Upper lobe of left lung (tissue), 6 donors: ENCODE results near the gene USPL1. TPM values are rescaled to one million over a fixed set of nuclear protein-coding genes. Genes with fewer than 3 reads are reported as not detected.

Experiments
- ATAC-seq, 2 donors: fragments of 200-7000 bp; cut with Tn5 transposase; one replicate each; pipeline ENCODE4 v1.9.1; 2022; ENCODE audit warnings: mild to moderate bottlenecking in 2 of 2, moderate library complexity in 2 of 2; ENCODE audit not compliant: low FRiP score in 2 of 2
- DNase-seq, 2 donors: peaks; one replicate each; pipeline ENCODE4 v3.0.0-alpha.2; 2019 to 2020
- H3K27ac ChIP-seq, 4 donors: fragments of 200-600 bp; sonication (generic); one replicate each; pipeline ENCODE4 v1.5.1; 2016 to 2019
- H3K27me3 ChIP-seq, 4 donors: fragments of 200-600 bp; sonication (generic); one replicate each; pipeline ENCODE4 v1.5.1; 2017 to 2019
- H3K36me3 ChIP-seq, 4 donors: fragments of 200-600 bp; sonication (generic); one replicate each; pipeline ENCODE4 v1.5.1; 2016 to 2019
- H3K4me1 ChIP-seq, 4 donors: fragments of 200-600 bp; sonication (generic); one replicate each; pipeline ENCODE4 v1.5.1; 2018 to 2019
- H3K4me3 ChIP-seq, 4 donors: fragments of 200-600 bp; sonication (generic); one replicate each; pipeline ENCODE4 v1.5.1; 2017 to 2019; ENCODE audit warnings: mild to moderate bottlenecking in 2 of 4, moderate library complexity in 1 of 4
- H3K9me3 ChIP-seq, 4 donors: fragments of 200-600 bp; sonication (generic); one replicate each; pipeline ENCODE4 v1.5.1; 2018 to 2019
- CTCF ChIP-seq, 6 experiments: fragments of 450-650 bp in 4 of 6; fragments of 200-600 bp in 2 of 6; sonication (generic) in 2 of 6; IDR thresholded peaks; one replicate each; pipeline ENCODE4 v1.5.1; 2016 to 2019; ENCODE audit warnings: antibody characterized with exemption in 6 of 6
- EP300 ChIP-seq, 4 donors: sonication (generic); formaldehyde crosslinking; IDR thresholded peaks; one replicate each; pipeline ENCODE4 v1.5.1; 2017; ENCODE audit warnings: antibody characterized with exemption in 4 of 4, control low read depth in 2 of 4
- POLR2A ChIP-seq, 4 donors: fragments of 450-650 bp; IDR thresholded peaks; one replicate each; pipeline ENCODE4 v1.5.1; 2016 to 2017; ENCODE audit warnings: antibody characterized with exemption in 4 of 4, mild to moderate bottlenecking in 2 of 4
- POLR2AphosphoS5 ChIP-seq, 2 donors: sonication (generic); formaldehyde crosslinking; IDR thresholded peaks; one replicate each; pipeline ENCODE4 v1.5.1; 2017; ENCODE audit warnings: antibody characterized with exemption in 2 of 2
- WGBS, 2 donors: methylation state at CpG; one replicate each; pipeline ENCODE4 v1.1.5; 2017 to 2018; 5-methylcytosine and 5-hydroxymethylcytosine counted together
- small RNA-seq, 4 donors: library from RNA; depleted of rRNA; stranded (forward); fragments of <200 nt; gene quantifications; one replicate each; pipeline ENCODE3, GENCODE V24; 2016
- total RNA-seq, 6 donors: library from RNA; depleted of rRNA in 4 of 6; stranded (reverse); fragments of >200 nt in 4 of 6; gene quantifications; one replicate each; pipeline versions ENCODE4 v1.1.0 to v1.2.1, GENCODE V29; 2016 to 2021
- donor health status: DM: no; HTN: no; CAD: no; lungs with moderate emphysema.
- donor health status: DM: no; HTN: yes; CAD: no; lungs with severe emphysema.

The USPL1 gene
- total RNA-seq, 6 donors from 2014 or later, result 10.8 to 25.1 (median 16.2) TPM

- 69 to 77% methylated on average over 4 of the region's 4 CpGs for WGBS, 2 donors
- Histone ChIP-seq H3K9me3 (no peaks in the 10 kb centered on the region), H3K4me1 (no peaks in the 10 kb centered on the region), H3K36me3 (no peaks in the 10 kb centered on the region), H3K27ac (no peak overlapping the region), H3K27me3 (no peaks in the 10 kb centered on the region), H3K4me3 (no peak overlapping the region)
- ATAC-seq, result no peak
- TF ChIP-seq POLR2AphosphoS5 (IDR thresholded peaks at IDR 0.05), result no peak
- no peak for TF ChIP-seq POLR2A (IDR thresholded peaks at IDR 0.05)
- no peak for TF ChIP-seq CTCF (IDR thresholded peaks at IDR 0.05)
- TF ChIP-seq EP300 (IDR thresholded peaks at IDR 0.05), result no peak
- no peak for DNase-seq
These were observed 88.0 kb downstream of the USPL1 start for GRCh38 chr13:30705680-30706079.

- WGBS, 2 donors, result 26 to 27% methylated on average over 3 of the region's 3 CpGs
- no peak for TF ChIP-seq CTCF (IDR thresholded peaks at IDR 0.05)
- TF ChIP-seq EP300 (IDR thresholded peaks at IDR 0.05), result no peak
- no peak for TF ChIP-seq POLR2AphosphoS5 (IDR thresholded peaks at IDR 0.05)
- no peak for TF ChIP-seq POLR2A (IDR thresholded peaks at IDR 0.05)
- Histone ChIP-seq H3K36me3 (no peaks in the 10 kb centered on the region), H3K4me3 (no peak overlapping the region), H3K27me3 (no peaks in the 10 kb centered on the region), H3K9me3 (no peaks in the 10 kb centered on the region), H3K4me1 (peaks cover 0 to 11% (median 8%) of the 10 kb centered on the region in 4 donors), H3K27ac (no peak overlapping the region)
- no peak for ATAC-seq
- DNase-seq, result no peak
These were observed 90.8 kb downstream of the USPL1 start for GRCh38 chr13:30708541-30708940.

Small RNA genes lying within 50 kb of the gene (small RNA-seq; reads per million reads assigned to genes)
- gene RF00017, result 0 reads per million in 4 donors

Other genes starting within 250 kb of the USPL1 start
- not detected for gene UBE2L5, start 195.4 kb upstream of the USPL1 start, total RNA-seq
- 100 to 1,000 TPM; 124 to 300 (median 195) TPM for gene HMGB1, start 152.0 kb upstream of the USPL1 start, total RNA-seq
- gene ALOX5AP, start 117.6 kb downstream of the USPL1 start, total RNA-seq, result 100 to 1,000 TPM in 3 of 6 donors, 10 to 100 TPM in 3; 36.7 to 298 (median 151) TPM